ENCODE data around the gene EEF1AKMT3. TPM values are rescaled to one million over a fixed set of nuclear protein-coding genes. Genes with fewer than 3 reads are reported as not detected.

EEF1AKMT3 gene
- total RNA-seq, 1 donor = 6.9 TPM

DNA sequence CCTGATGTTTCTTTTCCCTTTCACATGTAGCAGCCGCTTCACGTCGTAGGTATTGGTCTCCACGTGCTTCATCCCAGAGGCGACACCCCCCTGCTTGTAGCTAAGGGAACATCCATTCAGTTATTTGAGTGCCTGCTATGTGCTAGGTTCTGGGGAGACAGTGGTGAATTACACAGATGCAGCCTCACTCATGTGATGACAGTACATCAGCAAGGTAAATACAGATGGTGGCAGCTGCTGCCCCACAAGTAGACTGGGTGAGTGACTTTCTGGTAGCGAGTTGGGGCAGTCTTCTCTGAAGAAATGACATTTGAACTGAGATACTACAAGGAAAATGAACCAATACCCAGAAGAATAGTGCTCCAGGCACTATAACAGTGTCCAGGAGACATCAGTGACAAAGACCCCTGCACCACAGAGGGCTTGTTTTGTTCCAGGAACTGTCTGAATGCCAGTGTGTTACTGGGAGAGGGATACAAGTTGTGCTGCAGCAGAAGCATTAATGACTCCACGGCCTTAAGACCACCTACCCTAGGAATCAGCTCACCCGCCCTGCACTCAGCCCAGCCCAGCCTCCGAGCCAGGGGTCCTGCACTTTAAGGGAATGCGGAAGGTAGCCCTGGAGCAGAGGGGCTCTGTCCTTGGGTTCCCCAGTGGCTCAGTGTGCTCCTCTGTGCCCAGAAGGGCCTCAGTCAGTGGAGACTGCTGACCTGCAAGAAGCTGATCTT lies 38.8 kb downstream of the EEF1AKMT3 start:
- no peak overlapping the region for H3K4me3 ChIP-seq (ENCODE audit: low read depth, low read length)
- no peak for DNase-seq (ENCODE audit: low read depth)
- TF ChIP-seq, protein P1, sequence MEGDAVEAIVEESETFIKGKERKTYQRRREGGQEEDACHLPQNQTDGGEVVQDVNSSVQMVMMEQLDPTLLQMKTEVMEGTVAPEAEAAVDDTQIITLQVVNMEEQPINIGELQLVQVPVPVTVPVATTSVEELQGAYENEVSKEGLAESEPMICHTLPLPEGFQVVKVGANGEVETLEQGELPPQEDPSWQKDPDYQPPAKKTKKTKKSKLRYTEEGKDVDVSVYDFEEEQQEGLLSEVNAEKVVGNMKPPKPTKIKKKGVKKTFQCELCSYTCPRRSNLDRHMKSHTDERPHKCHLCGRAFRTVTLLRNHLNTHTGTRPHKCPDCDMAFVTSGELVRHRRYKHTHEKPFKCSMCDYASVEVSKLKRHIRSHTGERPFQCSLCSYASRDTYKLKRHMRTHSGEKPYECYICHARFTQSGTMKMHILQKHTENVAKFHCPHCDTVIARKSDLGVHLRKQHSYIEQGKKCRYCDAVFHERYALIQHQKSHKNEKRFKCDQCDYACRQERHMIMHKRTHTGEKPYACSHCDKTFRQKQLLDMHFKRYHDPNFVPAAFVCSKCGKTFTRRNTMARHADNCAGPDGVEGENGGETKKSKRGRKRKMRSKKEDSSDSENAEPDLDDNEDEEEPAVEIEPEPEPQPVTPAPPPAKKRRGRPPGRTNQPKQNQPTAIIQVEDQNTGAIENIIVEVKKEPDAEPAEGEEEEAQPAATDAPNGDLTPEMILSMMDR (IDR thresholded peaks at IDR 0.05; ENCODE audit: insufficient read depth, low read depth, low read length) = no peak

DNA sequence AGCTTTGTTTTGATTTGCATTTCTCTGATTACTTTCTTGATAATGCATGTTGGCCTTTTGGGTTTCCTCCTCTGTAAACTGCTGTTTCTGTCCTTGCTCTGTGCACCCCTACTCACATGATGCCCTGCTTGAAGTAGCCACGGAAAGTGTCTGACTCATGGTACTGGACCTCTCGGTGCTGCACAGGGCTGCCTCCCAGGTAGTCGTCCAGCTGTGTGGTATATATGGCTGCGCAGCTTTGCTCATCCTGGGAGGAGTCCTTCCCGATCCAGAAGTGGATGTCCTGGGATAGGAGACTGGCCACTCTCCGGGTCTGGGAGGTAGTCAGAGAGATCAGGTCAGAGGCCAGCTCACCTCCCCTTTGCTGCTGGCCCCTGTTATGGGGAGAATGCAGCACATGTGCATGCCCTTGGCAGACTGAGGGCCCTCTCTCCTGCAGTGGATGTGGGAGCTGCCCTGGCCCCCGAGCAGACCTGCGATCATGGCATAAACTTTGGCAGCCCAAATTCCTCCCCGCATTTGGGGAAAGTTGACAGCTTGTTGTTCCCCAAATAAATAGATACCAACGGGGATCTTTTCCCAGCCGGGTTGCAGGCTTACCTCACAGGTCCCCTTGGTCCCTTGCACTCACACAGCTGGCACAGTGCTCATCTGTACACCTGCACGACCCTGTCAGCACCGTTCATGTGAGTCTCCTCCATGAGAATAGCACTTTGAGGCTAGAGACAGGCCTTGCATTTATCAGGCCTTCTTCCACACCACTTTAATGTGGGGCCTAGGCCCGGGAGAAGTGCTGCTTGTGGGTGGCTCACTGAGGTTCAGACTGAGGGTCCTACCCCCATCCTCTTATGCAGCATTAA lies 40.9 kb downstream of the EEF1AKMT3 start:
- no peak for DNase-seq (ENCODE audit: low read depth)
- H3K4me3 ChIP-seq (ENCODE audit: low read depth, low read length) = no peak overlapping the region
- TF ChIP-seq, protein P1 (IDR thresholded peaks at IDR 0.05; ENCODE audit: insufficient read depth, low read depth, low read length) = no peak

- H3K4me3 ChIP-seq (ENCODE audit: low read depth, low read length) = no peak overlapping the region
- DNase-seq (ENCODE audit: low read depth) = peak; percentile 66
- TF ChIP-seq, protein P1 (IDR thresholded peaks at IDR 0.05; ENCODE audit: insufficient read depth, low read depth, low read length) = peak; percentile 27
Measured at GRCh38 chr12:57813971-57814772, 41.8 kb downstream of the EEF1AKMT3 start.

DNA sequence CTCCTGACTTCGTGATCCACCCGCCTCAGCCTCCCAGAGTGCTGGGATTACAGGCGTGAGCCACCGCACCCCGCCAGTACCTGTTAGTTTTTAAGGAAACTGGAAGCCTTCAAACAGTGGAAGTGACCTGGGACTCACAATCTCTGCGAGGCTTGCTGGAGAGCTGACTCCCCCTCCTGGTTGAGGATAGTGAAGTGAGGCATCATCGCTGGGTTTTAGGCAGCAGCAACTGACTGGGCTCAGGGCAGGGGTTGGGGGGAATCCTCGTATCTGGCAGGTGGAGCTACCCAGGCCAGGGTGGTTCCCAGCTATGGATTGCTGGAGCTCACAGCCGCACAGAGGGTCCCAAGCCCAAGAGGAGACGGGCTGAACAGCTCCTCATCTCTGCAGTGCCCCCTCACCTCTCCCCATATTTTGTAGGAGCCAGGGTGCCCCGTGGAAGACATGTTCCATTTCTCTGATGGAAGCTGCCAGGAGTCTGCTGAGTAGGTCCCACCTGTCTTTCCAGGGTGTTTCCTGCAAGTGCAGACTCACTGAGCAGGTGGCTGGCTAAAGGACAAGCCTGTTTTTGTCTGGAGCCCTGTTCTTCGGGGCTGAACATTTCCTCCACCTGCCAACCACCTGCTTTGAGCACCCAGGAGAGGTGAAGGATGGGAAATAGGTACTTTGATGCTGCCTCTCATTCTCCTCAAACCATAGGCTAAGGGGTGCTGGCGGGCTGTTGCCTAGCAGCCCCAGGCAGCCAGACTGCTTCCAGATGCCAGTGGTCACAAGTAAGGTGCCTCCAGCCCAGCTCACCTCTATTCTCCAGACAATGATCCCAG lies 43.0 kb downstream of the EEF1AKMT3 start:
- no peak for DNase-seq (ENCODE audit: low read depth)
- no peak overlapping the region for H3K4me3 ChIP-seq (ENCODE audit: low read depth, low read length)
- TF ChIP-seq, protein P1 (IDR thresholded peaks at IDR 0.05; ENCODE audit: insufficient read depth, low read depth, low read length) = no peak

- H3K4me3 ChIP-seq (ENCODE audit: low read depth, low read length) = no peak overlapping the region
- no peak for DNase-seq (ENCODE audit: low read depth)
- TF ChIP-seq, protein P1 (IDR thresholded peaks at IDR 0.05; ENCODE audit: insufficient read depth, low read depth, low read length) = no peak
Measured at GRCh38 chr12:57816001-57816854, 43.8 kb downstream of the EEF1AKMT3 start.
